Muscle of leg (tissue), 11 donors: Measurements from ENCODE around the gene CNTN4. TPM values are rescaled to one million over a fixed set of nuclear protein-coding genes. Genes with fewer than 3 reads are reported as not detected.

Experiments used
- DNase-seq: peaks from one replicate; pipeline ENCODE4 v3.0.0; 2013
- H3K27ac ChIP-seq: one replicate; pipeline ENCODE4 v1.5.1; 2013; ENCODE audit warnings: mild to moderate bottlenecking, low read length, control low read depth
- H3K27me3 ChIP-seq: one replicate; pipeline ENCODE4 v1.6.1; 2013; ENCODE audit warnings: low read length; ENCODE audit not compliant: control insufficient read depth, insufficient read depth
- H3K36me3 ChIP-seq: one replicate; pipeline ENCODE4 v1.6.1; 2013; ENCODE audit warnings: low read length; ENCODE audit not compliant: control insufficient read depth, insufficient read depth
- H3K4me1 ChIP-seq: one replicate; pipeline ENCODE4 v1.6.1; 2013; ENCODE audit warnings: low read length; ENCODE audit not compliant: control insufficient read depth, insufficient read depth
- H3K4me3 ChIP-seq: one replicate; pipeline ENCODE4 v1.5.1; 2013; ENCODE audit warnings: low read length, control low read depth
- H3K9me3 ChIP-seq: replicated peaks from 2 replicates; pipeline ENCODE4 v1.6.1; 2013; ENCODE audit warnings: low read depth, low read length; ENCODE audit not compliant: control insufficient read depth
- WGBS: methylation state at CpG from one replicate; pipeline ENCODE4 v1.1.5; 2013; ENCODE audit warnings: missing lambda C conversion rate; ENCODE audit not compliant: insufficient coverage; 5-methylcytosine and 5-hydroxymethylcytosine counted together
- polyA plus RNA-seq, 8 donors: library from polyadenylated mRNA; unstranded; fragments of 120-200 nt; gene quantifications; one replicate each; pipeline versions ENCODE4 v1.2.1 to v1.2.3, GENCODE V29; 2013; ENCODE audit warnings: inconsistent platforms in 1 of 8, low replicate concordance in 1 of 8; ENCODE audit not compliant: insufficient read length in 8 of 8, insufficient read depth in 1 of 8
- total RNA-seq: library from RNA; stranded (reverse); fragments of 120-200 nt; gene quantifications from one replicate; pipeline ENCODE4 v1.2.4, GENCODE V29; 2013

The CNTN4 gene
- total and polyA plus RNA-seq, 9 donors, result 3.0 to 16.3 (median 5.9) TPM

GRCh38 chr3:2995195-2995594 is 896.5 kb downstream of the CNTN4 start:
- Histone ChIP-seq H3K4me3 (no peak overlapping the region), H3K9me3 (no peaks in the 10 kb centered on the region), H3K27me3 (no peaks in the 10 kb centered on the region), H3K4me1 (no peaks in the 10 kb centered on the region), H3K27ac (no peak overlapping the region), H3K36me3 (no peaks in the 10 kb centered on the region)
- DNase-seq, result no peak
- 100% methylated on average over 1 of the region's 5 CpGs for WGBS

DNA sequence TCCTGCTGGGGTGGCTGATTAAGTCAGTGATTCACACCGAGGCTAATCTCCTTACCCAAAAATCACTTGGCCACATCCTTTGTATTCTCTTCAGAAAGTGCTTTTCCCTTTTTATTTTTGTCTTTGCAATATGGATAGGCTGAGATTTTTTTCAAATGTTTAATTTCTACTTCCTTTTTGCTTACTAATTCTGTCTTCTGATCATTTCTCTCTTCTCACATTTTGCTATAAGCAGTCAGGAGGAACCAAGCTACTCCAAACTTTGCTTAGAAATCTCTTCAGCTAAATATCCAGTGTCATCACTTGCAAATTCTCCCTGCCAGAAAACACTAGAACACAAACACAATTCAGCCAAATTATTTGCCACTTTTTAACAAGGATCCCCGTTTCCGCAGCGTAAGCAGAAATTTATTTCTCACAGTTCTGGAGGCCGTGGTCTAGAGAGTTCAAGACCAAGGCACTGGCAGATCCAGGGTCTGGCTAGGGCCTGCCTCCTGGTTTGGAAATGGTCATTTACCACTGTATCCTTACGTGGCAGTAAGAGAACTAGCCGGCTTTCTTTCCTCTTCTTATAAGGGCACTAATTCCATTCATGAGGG is 906.6 kb downstream of the CNTN4 start:
- Histone ChIP-seq H3K36me3 (no peaks in the 10 kb centered on the region), H3K4me3 (no peak overlapping the region), H3K27ac (no peak overlapping the region), H3K27me3 (no peaks in the 10 kb centered on the region), H3K4me1 (no peaks in the 10 kb centered on the region), H3K9me3 (no peaks in the 10 kb centered on the region)
- DNase-seq, result no peak
- WGBS, result 88% methylated on average over 5 of the region's 7 CpGs

DNA sequence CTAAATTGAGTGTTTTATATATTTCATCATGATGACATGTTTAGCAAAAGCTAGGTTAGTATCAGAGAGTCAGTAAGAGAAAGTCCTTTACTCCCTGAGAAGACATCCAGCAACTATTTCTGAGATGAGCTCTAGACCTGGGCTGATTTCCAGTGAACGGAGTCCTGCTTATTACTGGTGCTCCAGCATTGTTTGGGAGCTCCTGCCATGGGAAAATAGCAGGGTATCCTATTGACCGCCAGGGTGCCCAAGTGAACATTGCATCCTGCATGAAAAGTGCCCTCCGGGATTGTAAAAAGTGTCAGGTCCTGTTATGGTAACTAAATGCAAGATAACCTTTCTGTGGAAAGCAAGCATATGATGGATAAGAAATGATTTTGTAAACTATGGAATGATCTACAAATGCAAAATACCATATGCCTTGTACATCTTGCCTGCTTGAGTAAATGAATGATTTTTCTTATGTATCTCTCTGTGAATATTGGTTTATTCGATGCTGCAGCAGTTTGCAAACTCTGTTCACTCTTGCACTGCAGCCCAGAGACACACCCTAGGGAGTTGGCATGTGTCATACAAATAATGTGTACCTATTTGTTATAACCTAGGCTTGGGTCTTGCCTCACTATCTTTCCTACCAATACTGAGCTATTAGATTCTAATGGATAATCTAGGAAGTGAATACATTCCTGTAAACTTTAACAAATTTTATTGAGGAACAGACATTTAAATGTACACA is 914.8 kb downstream of the CNTN4 start:
- no peak overlapping the region for H3K27ac ChIP-seq
- H3K4me3 ChIP-seq, result no peak overlapping the region
- no peaks in the 10 kb centered on the region for H3K27me3 ChIP-seq
- DNase-seq, result no peak
- H3K9me3 ChIP-seq, result no peaks in the 10 kb centered on the region
- H3K36me3 ChIP-seq, result no peaks in the 10 kb centered on the region
- H3K4me1 ChIP-seq, result no peaks in the 10 kb centered on the region
- WGBS, result 71% methylated on average over 3 of the region's 4 CpGs

- Histone ChIP-seq H3K36me3 (no peaks in the 10 kb centered on the region), H3K27ac (no peak overlapping the region), H3K4me1 (no peaks in the 10 kb centered on the region), H3K27me3 (no peaks in the 10 kb centered on the region), H3K9me3 (no peaks in the 10 kb centered on the region), H3K4me3 (no peak overlapping the region)
- WGBS, result no CpG with 5 or more reads among the region's 5 CpGs
- DNase-seq, result peak; percentile 69
Measured at GRCh38 chr3:3015185-3016089, 916.8 kb downstream of the CNTN4 start.

- DNase-seq, result no peak
- Histone ChIP-seq H3K4me1 (no peaks in the 10 kb centered on the region), H3K4me3 (no peak overlapping the region), H3K36me3 (no peaks in the 10 kb centered on the region), H3K27me3 (no peaks in the 10 kb centered on the region), H3K27ac (no peak overlapping the region), H3K9me3 (no peaks in the 10 kb centered on the region)
- no CpG with 5 or more reads among the region's 4 CpGs for WGBS
Measured at GRCh38 chr3:3016226-3016625, 917.6 kb downstream of the CNTN4 start.

DNA sequence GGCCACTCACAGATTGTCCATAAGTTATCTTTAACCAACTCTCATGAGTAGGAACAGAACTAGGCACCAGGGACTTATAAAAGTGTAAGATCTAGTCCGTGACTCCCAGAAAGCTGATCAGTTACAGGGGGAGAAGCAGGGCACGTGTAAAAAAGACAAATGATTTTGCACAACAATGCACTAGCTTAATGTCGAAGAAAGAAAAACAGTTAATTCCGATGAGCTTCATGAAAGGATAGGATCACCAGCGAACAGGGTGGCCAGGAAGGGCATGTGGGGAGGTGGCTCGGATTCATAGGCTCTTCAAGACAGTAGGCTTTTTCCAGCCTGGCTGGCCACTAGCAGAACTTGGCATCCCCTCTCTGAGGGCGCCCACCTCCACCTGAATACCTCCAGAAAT is 921.5 kb downstream of the CNTN4 start:
- Histone ChIP-seq H3K4me3 (no peak overlapping the region), H3K36me3 (no peaks in the 10 kb centered on the region), H3K27ac (no peak overlapping the region), H3K27me3 (no peaks in the 10 kb centered on the region), H3K9me3 (no peaks in the 10 kb centered on the region), H3K4me1 (no peaks in the 10 kb centered on the region)
- DNase-seq, result no peak
- 62% methylated on average over 6 of the region's 7 CpGs for WGBS

GRCh38 chr3:3023111-3023745 is 924.6 kb downstream of the CNTN4 start:
- H3K9me3 ChIP-seq, result no peaks in the 10 kb centered on the region
- no peaks in the 10 kb centered on the region for H3K4me1 ChIP-seq
- H3K36me3 ChIP-seq, result no peaks in the 10 kb centered on the region
- H3K4me3 ChIP-seq, result no peak overlapping the region
- DNase-seq, result peak; percentile 25
- WGBS, result no CpG with 5 or more reads among the region's 7 CpGs
- no peaks in the 10 kb centered on the region for H3K27me3 ChIP-seq
- no peak overlapping the region for H3K27ac ChIP-seq

DNA sequence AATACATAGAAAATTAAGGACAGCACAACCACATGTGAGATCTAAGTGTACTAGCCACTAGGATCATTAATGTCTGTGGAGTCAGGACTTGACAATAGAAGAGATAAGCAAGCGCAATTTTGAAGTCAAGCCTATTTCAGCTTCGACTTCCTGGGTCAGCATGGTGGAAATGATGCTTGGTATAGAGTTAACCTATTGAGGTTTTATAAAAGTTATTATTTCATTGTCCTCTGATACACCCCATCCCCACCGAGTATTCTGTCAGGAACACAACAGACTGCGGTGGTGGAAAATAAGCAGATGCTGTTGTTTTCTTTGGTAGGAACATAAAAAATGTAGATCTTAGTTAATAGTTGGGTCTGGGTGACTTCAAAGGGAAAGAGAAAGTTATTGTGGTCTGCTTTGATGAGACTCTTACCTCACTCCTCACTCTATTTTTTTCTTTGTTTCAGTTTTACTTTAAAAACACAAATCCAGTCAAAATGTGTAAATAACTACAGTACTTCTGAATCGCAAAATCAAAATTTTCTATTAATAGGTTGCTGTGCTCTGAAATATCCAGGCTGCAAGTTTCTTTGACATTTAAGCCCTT is 929.4 kb downstream of the CNTN4 start:
- H3K36me3 ChIP-seq, result no peaks in the 10 kb centered on the region
- H3K27me3 ChIP-seq, result no peaks in the 10 kb centered on the region
- H3K9me3 ChIP-seq, result no peaks in the 10 kb centered on the region
- no CpG with 5 or more reads among the region's 5 CpGs for WGBS
- no peak overlapping the region for H3K27ac ChIP-seq
- no peaks in the 10 kb centered on the region for H3K4me1 ChIP-seq
- no peak for DNase-seq
- H3K4me3 ChIP-seq, result no peak overlapping the region

GRCh38 chr3:3031326-3031725 is 932.7 kb downstream of the CNTN4 start:
- Histone ChIP-seq H3K4me1 (no peaks in the 10 kb centered on the region), H3K4me3 (no peak overlapping the region), H3K9me3 (no peaks in the 10 kb centered on the region), H3K36me3 (no peaks in the 10 kb centered on the region), H3K27me3 (no peaks in the 10 kb centered on the region), H3K27ac (no peak overlapping the region)
- WGBS, result no CpG with 5 or more reads among the region's 4 CpGs
- no peak for DNase-seq
